ENCODE results near the gene SLC18A3.

Gene SLC18A3

DNA sequence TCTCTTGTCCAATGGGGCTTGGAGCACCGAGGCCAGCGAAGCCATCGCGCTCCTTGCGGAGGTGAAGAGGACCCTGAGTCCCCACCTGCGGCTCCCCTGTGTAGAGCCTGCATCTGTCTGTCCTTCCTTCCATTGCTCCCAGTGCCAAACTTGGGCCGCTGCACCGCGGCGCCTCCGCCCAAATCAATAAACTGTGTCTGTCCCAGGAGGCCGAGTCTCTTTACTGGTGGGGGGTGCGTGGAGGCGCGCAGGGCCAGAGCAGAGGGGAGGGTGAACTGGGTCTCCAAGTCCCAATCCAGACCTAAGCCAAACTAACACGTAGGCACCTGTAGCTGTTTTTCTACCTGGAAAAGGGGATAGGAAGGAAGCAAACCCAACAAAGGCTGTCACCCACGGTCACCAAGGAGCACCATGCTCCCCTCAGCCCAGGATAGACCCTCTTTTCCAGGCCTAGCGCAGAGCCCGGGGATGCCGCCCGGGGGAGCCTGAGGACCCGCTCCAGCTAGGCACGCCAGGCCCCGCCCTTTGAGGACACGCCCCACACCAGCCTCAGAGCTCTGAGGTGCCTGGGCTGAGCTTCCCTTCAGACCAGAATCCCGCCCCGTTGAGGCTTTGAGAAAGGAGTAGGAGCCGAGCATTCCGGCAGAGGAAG lies 2.5 kb downstream of the SLC18A3 start:
- no peak for DNase-seq

DNA sequence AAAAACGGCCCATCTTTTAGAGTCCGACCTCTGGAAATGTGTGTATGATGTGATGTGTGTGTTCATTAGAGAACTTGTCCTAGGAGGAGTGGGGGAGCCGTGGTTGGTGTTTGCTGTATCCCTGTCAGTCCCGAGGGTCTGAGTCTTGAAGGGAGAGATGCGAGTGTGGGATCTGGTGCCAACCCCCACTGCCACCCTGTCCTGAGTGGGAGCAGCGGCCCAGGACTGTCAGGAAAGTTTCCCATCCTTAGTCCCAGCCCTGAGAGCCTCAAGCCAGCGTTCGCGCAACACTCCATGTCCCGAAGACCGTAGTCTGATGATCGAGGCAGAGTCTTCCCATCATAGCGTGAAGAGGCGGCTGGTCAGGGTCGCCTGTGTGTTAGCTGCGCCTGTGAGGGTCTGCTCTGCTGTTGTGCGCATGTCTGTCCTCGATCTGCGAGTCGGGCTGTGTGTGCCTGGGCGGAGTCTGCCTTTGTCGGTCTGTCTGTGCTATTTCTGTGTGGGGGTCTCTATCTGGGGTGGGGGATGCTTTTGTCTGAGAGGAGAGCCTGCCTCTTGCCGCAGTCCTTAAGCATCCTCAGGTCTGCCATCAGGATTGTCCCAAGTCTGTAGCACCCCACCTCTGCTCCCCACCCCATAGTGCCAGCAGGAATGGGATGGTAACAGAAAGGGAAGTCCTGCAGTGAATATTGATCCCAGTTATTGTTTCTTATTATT lies 3.2 kb downstream of the SLC18A3 start:
- DNase-seq = peak; percentile 52

DNA sequence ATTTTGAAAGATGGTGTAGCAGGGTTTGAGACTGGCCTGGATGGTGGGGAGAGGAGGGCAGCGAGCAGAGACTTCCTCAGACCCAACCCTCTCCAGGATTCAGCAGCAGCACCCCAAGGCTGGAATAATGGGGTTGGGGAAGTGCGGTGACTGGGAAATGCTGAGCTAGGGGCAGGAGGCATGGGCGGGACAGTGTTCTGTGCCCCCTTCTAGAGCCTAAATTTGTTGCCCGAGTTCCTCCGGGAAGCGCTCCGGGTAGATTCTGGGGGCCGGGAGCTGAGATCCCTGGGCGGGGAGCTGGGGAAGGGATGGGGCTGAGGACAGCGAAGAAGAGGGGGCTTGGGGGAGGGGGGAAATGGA lies 3.8 kb downstream of the SLC18A3 start, which contains the start of gene CHAT:
TSS of gene CHAT (plus strand) at position 156 of the 360 bp plus-strand sequence. CDS start at position 309, 153 bp downstream.
- no peak for DNase-seq

DNA sequence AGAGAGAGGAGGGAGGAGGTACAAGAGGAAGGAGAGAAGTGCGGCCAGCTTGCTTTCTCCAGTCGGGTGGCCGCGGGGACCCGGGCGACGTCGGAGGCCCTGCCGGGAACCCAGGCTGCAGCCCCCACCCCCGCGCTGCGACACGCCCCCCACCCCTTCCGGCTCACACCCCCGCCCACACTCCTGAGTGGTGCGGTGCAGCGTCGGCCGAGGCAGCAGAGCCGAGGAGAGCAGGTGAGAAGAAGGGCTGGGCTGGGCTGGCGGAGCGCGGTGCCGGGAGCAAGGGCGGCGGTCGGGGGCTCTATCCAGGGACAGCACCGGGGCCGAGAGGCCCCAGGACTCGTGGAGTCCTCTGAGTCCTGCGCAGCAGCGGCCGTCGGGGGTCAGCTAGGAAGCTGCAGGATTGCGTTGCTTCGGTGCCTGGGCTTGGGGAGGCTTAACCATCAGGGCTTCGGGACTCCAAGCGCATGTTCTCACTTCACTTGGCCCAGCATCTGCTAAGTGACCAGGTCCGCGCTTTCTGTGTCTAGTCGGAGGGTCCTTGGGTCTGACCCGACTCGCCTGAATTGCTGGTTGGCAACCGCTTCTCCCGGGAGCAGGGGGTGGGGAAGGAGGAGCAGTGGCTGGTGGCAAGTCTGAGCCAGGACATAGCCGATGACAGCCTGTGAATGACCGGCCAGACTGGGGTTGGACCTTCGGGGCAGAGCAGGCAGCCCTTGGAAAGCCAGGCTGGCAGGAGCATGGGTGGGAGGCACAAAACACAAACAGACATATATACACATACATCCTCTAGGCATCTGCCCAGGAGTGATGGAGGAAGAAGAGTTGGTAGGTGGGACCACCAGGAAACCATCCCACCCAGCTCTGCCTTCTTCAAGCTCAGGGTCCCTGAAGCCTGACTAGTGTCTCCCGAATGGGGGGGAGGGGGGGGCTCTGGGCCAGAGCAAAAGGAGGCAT lies 4.4 kb downstream of the SLC18A3 start:
- peak; percentile 29 for DNase-seq

DNA sequence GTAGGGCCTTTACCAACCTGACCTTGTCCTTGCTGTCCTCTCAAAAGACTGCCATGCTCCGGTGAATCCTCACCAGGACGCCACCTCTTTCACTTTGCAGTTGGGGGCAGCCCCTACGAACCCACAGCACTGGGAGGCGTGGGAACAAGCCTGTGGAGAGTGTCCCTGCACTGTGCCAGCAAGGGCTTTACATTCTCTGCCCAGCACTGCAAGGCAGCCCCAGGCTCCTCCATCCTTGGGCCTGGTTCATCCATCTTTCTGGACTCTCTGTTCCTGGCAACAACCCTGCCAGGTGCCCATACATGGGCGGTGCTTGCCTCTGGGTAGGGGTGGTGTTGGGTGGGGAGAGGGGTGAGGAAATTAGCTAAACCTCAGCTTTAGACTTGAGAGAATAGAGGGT lies 5.1 kb downstream of the SLC18A3 start:
- no peak for DNase-seq

DNA sequence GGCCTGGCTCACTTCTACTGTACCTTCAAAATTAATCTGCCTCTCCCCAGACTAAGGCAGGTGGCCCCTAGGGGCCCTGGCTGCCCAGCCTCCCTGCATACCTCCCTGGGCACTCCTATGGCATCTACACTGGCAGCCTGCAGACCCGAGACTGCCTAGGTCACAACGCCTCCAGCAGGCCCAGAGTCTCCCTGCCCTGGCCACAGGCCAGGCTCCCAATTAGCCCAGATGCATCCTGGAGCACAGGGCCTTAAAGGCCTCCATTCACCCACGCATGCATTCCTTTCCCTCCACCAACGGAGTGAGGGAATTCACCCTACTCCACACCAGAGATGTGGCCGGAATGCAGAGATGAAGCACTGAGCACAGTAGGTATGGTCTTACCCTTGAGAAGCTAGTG lies 5.6 kb downstream of the SLC18A3 start:
- no peak for DNase-seq

DNA sequence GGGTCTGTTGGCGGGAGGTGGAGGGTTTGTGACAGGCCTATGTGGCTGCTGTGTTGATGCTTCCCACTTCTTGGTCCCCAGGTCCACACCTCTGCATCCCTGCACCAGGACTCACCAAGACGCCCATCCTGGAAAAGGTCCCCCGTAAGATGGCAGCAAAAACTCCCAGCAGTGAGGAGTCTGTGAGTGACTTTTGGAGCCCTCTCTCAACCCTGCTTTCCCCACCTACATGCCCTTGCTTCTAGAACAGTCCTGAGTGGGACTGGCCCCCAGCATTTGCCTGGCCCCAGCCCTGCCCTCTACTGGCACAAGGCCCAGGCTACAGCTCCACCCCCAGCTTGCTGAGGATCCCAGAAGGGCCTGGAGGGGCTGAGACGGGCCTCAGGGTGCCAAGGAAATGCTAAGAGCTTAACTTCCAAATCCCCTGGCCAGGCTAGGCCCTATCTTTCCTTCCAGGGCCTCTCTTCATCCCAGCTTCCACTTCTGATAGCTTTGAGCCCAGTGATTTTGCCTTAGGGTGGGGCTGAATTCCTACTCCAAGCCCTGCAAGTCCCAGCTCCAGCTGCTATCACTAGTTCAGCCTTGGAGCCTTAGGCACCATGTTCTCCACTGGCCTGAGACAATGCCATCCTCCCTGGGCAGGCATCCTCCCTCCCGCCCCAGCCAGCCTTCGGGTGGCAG lies 6.5 kb downstream of the SLC18A3 start:
- DNase-seq = no peak

DNA sequence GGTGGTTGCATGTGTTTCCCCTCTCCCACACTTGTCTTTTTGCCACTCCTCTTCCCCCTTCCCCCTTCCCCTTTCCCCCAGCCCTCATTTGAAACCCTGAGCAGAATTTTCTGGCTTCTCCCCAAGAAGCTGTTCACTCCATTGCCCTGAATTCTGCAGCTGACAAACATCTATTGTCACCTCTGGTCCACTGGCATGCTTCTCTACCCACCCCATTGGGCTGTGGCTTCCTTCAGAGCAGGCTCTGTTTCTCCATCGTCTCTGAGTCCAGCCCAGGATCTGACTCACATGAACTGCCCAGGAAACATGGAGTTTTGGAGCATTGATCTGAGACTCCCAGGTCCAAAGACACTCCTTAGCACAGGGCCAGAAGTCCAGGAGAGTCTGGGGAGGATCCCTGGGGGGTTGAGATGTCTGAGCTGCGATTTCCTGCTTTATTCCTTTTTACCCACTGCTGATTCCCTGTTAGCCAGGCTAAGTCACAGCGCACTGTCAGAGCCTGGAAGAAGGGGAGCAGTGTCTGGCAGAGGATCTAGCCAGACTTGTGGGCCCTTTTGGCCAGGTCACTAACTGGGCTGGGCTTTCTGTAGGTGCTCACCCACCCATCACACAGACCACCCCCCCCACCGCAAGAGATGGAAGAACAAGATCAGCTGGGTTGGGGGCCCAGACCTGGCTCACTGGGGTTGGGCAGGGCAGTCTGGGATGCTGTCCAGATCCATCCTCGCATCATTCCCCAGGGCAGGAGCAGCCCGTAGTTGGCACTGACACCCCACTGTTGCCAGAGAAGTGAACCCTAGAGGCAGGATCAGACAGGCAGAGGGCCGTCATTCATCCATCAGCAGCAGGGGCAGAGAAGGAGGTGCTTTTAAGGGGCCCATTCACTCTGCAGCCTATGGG lies 7.3 kb downstream of the SLC18A3 start:
- DNase-seq = no peak

DNA sequence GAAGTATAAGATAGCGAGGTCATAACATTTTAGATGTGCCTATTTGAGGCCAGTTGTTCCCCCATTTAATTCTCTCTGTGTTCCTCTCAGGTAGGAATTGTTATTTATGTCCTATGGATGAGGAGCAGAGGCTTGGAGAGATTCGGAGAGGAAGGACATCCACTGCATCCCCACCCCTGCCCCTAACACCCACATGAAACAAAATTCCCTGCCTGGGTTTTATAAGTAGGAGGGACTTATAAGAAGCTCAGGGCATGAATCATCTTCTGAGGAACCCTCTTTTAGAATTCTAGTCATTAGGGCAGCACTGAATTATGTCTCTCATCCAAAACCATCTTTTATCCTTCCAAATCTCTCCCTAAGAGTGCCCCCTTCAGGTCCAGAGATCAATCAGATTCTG lies 8.7 kb downstream of the SLC18A3 start:
- DNase-seq = no peak

DNA sequence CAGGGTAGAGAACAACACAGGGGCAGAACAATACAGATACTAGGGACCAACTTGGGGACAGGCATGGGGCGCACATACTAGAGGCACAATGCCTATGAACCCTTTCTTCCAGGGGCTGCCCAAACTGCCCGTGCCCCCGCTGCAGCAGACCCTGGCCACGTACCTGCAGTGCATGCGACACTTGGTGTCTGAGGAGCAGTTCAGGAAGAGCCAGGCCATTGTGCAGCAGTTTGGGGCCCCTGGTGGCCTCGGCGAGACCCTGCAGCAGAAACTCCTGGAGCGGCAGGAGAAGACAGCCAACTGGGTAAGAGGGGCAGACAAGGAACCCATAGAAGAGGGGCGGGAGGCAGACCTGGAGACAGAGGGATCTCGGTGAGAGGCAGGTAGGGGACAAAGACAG lies 9.5 kb downstream of the SLC18A3 start:
- DNase-seq = no peak

DNA sequence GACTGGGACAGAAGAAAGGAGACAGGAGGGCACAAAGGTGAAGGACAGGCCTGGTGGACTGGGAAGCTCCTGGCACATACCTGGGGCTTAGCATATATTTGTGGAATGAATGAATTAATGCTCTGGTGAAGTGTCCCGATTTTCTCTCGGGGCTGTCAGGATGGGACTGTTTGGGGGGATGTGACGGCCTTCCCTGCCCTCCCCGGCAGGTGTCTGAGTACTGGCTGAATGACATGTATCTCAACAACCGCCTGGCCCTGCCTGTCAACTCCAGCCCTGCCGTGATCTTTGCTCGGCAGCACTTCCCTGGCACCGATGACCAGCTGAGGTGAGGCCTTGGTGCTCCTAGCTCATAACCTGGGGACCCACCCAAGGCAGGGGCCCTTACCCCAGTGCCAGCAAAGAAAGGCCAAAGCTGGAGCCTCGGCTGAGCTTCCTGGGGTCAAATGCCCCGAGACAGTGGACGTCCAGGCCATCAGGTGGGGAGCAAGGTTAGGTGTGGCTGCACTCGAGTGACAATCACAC lies 10.2 kb downstream of the SLC18A3 start:
- no peak for DNase-seq

DNA sequence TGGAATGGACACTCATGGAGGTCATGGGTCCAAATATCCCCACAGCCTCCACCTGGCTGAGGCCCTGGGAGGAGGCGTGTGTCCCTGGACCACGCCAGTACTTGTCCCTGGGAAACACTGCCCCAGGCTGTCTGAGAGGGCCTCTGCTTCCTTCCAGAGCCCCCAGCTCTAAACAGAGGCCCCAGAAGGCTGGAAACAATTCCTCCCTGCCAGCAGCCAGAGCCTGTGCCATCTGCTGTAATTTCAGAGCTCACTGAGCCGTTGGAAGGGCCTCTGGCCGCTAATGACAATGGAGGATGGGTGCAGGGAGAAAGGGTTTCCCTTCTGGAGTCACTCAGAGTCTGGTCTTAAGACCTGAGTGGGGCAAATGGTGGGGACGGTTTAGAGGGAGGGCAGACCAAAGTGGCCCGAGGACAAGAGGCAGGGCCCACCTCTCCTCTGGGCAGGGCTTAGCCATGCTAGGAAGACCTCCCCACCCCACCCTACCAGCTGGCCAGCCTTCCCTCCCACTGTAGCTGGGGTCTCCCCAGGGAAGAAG lies 10.8 kb downstream of the SLC18A3 start:
- DNase-seq = peak; percentile 73

DNA sequence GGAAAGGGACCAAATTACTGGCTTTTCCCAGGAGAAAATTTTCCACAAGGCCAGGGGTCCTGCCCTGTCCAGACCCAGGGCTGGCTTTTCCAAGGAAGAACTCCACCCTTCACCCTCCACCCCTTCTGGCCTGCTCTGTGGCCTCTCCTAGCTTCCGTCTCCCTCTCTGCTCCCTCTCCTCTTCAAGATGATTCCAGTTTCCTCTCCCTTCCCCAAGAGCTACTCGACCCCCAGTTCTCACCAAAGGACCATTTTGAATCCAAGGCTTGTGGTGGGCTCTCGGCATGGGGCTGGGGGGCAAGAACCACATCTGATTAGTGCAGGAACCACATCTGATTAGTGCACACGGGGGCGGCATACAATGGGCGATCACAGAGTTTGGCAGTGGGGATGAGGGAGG lies 11.5 kb downstream of the SLC18A3 start:
- no peak for DNase-seq

DNA sequence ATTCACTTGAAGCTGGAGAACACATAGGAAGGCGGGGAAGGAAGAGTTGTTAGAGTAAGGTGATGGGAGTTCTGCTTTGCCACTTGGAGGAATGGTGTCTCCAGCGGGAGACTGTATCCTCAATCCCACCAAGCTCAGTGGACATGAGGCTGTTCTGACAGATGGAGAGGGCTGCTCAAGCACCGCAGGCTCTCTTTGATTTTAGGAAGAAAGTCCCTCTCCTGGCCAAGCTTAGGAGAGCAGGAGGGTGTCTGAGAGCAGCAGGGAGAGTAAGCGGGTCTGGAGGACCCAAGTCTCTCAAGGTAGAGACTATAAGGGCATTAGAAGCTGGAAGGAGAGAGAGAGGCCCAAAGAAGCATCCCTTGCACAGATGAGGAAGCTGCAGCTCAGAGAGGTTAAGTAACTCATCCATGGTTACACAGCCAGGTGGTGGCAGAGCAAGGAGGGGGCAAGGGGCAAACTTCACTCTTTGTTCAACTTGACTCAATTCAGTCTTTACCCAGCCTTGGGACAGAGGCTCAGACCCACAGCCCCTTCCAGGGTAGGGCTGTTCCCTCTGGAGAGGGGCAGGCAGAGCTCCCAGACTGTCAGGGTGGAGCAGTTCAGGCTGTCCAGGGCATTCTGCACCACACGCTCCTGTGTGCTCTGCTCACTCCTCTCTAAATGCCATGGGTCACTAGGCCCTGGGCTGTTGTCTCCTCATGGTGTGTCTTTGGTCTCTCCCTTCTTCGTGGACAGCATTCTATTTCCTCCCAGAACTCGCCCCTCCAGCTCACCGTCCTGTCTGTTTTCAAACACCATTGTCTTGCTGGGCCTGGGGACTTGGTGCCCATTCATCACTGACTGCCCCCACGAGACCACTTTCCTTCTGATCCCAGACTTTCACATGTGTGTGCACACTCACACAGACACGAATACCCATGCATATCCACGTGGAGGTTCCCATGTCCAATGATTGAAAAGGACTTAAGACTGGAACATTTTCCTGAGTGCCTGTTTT lies 12.6 kb downstream of the SLC18A3 start:
- peak; percentile 23 for DNase-seq

DNA sequence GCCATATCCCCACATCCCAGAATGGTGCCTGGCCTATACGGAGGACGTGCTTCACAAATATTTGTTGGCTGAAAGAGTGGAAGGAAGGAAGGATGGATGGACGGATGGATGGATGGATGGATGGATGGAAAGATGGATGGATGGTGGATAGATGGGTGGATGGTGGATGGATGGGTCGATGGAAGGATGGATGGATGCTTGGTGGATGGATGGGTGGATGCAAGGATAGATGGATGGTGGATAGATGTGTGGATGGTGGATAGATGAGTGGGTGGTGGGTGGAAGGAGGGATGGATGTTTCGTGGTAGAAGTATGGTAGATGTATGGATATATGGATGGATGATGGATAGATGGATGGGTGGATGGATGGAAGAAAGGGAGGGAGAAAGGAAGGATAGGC lies 14.5 kb downstream of the SLC18A3 start:
- DNase-seq = no peak

DNA sequence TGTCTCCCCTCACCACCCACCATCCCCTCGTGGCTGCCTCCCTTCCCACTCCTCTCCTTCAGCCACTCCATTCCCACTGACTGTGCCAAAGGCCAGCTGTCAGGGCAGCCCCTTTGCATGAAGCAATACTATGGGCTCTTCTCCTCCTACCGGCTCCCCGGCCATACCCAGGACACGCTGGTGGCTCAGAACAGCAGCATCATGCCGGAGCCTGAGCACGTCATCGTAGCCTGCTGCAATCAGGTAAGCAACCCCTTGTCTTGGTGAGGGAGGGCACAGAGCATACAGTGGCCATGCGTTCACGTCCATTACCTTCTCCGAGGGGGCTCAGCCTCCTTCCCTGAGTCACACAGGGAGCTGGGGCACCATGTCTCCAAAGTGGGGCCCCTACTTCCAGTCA lies 15.3 kb downstream of the SLC18A3 start:
- no peak for DNase-seq

DNA sequence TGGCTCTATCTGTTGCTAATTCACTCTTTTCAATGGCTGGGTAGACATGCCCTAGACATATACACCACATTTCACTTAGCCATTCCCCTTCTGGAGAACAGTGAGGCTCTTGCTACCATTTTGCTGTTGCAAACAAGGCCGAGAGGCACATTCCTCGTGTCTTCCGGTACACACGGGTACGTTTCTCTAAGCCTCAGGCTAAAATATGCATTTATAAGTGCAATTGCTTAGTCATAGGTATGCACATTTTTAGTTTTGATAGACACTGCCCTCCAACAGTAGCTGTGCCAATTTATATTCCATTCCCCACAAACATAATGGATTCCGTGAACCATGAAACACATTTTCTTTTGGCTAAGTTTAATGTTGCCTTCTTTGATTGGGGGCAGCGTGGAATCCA lies 16.9 kb downstream of the SLC18A3 start:
- no peak for DNase-seq

DNA sequence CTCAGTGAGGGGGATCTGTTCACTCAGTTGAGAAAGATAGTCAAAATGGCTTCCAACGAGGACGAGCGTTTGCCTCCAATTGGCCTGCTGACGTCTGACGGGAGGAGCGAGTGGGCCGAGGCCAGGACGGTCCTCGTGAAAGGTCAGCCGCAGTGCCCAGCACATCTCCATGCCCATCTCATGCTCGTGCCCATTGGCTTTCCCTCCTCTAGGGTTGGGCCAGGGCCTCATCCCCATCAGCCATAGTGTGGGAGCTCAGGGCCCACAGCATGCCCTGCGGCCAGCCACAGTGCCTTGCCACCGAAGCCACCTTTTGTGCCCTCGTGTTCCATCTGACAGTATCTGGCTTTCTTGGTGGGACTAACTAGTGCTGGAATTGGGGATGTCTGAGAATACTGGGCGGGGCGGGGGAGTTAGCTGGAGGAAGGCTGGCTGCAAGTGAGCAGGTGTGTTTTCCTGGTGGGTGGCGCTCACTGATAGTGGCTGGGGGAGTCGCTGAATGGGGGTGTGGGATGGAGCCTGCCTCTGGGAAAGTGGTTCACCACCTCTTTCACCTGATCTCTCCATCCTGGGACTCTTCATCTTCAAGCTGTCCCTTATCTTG lies 17.6 kb downstream of the SLC18A3 start:
- DNase-seq = no peak

DNA sequence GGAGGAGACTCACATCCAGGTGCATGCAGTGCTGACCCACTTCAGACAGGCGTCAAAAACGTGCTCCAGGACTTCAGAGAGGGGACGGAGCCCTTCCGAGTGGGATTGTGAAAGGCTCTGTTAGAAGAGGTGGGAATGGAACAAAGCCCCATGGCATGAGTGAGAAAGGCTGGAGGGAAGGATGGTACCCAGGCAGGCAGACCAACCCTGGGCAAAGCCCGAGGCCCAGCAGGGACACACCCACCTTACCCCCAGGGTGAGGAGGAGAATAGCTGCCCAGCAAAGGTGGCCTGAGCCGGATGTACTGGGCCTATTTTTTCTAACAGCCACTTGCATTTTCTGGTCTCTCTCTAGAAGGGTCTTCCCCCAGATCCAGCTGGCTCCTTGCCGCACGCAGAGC lies 18.5 kb downstream of the SLC18A3 start:
- no peak for DNase-seq

Data from eye (tissue), 1 donor.